ENCODE measurements around the gene DDX39B. TPM values are rescaled to one million over a fixed set of nuclear protein-coding genes. Genes with fewer than 3 reads are reported as not detected.

DDX39B gene
- total and polyA plus RNA-seq, 2 of the 8 experiments (the other 6 are each of a cell fraction or from before 2014, with no cell fraction given): 780 to 1,164 TPM

DNA sequence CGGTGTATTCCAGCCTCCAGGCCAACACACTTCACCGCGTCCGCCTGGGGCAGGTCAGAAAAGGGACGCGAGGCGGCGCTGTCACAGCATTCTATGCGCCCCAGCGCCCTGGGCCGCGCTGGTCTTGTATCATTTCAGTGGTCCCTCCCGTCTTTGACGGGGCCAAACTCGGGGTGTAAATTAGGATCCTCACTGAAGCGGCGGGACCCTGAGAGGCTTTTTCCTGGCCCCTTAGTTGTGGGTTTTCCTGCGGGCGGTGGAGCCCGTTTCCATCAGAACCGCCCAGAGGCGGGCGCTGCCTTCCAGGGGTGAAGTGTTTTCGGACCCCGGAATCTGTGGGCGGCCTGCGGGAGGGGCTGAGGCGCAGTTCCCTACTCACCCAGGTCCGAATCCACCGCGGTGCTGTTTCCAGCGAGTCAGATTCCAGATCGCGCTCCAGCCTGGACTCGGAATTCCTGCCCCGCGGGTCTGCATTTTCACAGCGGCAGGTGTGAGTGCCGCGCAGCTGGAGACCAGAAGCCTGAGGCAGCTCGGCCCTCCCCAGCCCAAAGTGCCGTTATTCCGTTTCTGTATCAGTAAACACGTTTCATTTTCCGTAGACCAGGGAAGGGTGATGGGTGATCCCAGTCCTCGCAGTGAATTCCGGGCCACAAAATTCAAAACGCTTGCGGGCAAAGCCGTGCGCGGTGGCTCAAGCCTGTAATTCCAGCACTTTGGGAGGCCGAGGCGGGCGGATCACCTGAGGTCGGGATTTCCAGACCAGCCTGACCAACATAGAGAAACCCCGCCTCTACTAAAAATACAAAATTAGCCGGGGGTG lies 47.7 kb downstream of the DDX39B start (continued):
- TF ChIP-seq RAD21 (IDR thresholded peaks at IDR 0.05 in 1 of 2, conservative IDR thresholded peaks at IDR 0.05 in 1 of 2; ENCODE audit: low read depth in 2 of 2, low read length in 2 of 2) (peak; percentile 65 to 69), CHD1 (IDR thresholded peaks at IDR 0.05; ENCODE audit: low read depth, low read length) (no peak), RNF2 (IDR thresholded peaks at IDR 0.05; ENCODE audit: borderline replicate concordance, low read depth, low read length, missing control alignments, poor library complexity, severe bottlenecking) (no peak), POLR2AphosphoS5 (IDR thresholded peaks at IDR 0.05; ENCODE audit: low read depth, low read length) (no peak), KDM5A (IDR thresholded peaks at IDR 0.05; ENCODE audit: low read length) (no peak), TCF12 (IDR thresholded peaks at IDR 0.05; ENCODE audit: low read depth, low read length) (0 out of 2 replicates have a peak, but pooled peaks have one; percentile 9), CEBPB (IDR thresholded peaks at IDR 0.05; ENCODE audit: low read depth, low read length) (no peak), CBX8 (IDR thresholded peaks at IDR 0.05; ENCODE audit: borderline replicate concordance, low read depth, low read length) (no peak), RBBP5 (IDR thresholded peaks at IDR 0.05; ENCODE audit: borderline replicate concordance, low read depth, low read length) (no peak; the same call in 1 of the 2 replicates), GABPA (IDR thresholded peaks at IDR 0.05; ENCODE audit: borderline replicate concordance, insufficient read depth, low read length) (no peak), SIRT6 (IDR thresholded peaks at IDR 0.05; ENCODE audit: low read length) (no peak), CTCF (IDR thresholded peaks at IDR 0.05; ENCODE audit: control extremely low read depth in 1 of 3, insufficient read depth in 1 of 3, low read depth in 1 of 3, low read length in 3 of 3) (peak; percentile 81 to 89 (median 81)), SP4 (IDR thresholded peaks at IDR 0.05; ENCODE audit: low read length) (no peak), CREB1 (IDR thresholded peaks at IDR 0.05) (peak; percentile 48; the same call in 1 of the 2 replicates), SP1 (IDR thresholded peaks at IDR 0.05; ENCODE audit: low read depth, low read length) (0 out of 2 replicates have a peak, but pooled peaks have one; percentile 36), HDAC2 (IDR thresholded peaks at IDR 0.05; ENCODE audit: borderline replicate concordance in 1 of 2, low read depth in 2 of 2, low read length in 2 of 2) (0 out of 4 replicates have a peak, but pooled peaks of 1 of the 2 experiments have one; percentile 42), CTBP2 (IDR thresholded peaks at IDR 0.05; ENCODE audit: borderline replicate concordance, insufficient read depth, insufficient read length, low read length) (no peak), YY1 (IDR thresholded peaks at IDR 0.05; ENCODE audit: low read depth, low read length) (no peak), SRF (IDR thresholded peaks at IDR 0.05; ENCODE audit: low read depth, low read length) (no peak)
- TF ChIP-seq, protein P1, sequence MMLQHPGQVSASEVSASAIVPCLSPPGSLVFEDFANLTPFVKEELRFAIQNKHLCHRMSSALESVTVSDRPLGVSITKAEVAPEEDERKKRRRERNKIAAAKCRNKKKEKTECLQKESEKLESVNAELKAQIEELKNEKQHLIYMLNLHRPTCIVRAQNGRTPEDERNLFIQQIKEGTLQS (IDR thresholded peaks at IDR 0.05; ENCODE audit: insufficient read depth, low read depth, low read length): no peak

All from H1 (cell line).